ENCODE measurements around the gene GPR150. TPM values are rescaled to one million over a fixed set of nuclear protein-coding genes. Genes with fewer than 3 reads are reported as not detected.

The GPR150 gene
- total RNA-seq, 1 donor from 2014 or later, result 0.14 TPM

- H3K4me3 ChIP-seq (ENCODE audit: insufficient read depth, low read depth, low read length), result no peak overlapping the region
- no peaks in the 10 kb centered on the region for H3K79me2 ChIP-seq (ENCODE audit: insufficient read depth, low read length)
- no peaks in the 10 kb centered on the region for H3K36me3 Mint-ChIP-seq (ENCODE audit: low read depth, unreplicated experiment)
- H4K20me1 ChIP-seq (ENCODE audit: insufficient read depth, low read length), result no peaks in the 10 kb centered on the region
- H3K36me3 ChIP-seq (ENCODE audit: insufficient read depth, low read length), result no peaks in the 10 kb centered on the region
- no peak overlapping the region for H2AFZ ChIP-seq (ENCODE audit: low read depth, low read length)
- no peak overlapping the region for H3K27ac Mint-ChIP-seq (ENCODE audit: unreplicated experiment)
- no peaks in the 10 kb centered on the region for H3K27me3 ChIP-seq (ENCODE audit: insufficient read depth, low read length)
- H3K27ac ChIP-seq (ENCODE audit: low read depth, low read length), result no peak overlapping the region
- no peak overlapping the region for H3K9ac ChIP-seq (ENCODE audit: low read length)
- TF ChIP-seq CTCF (IDR thresholded peaks at IDR 0.05; ENCODE audit: insufficient read depth, low read depth, low read length) (no peak), EZH2 (IDR thresholded peaks at IDR 0.05; ENCODE audit: insufficient read depth, low read length) (no peak)
- no peaks in the 10 kb centered on the region for H3K27me3 Mint-ChIP-seq (ENCODE audit: low read depth, unreplicated experiment)
- DNase-seq (ENCODE audit: low read depth) (peak; percentile 27), FAIRE-seq (no peak)
- H3K4me1 Mint-ChIP-seq (ENCODE audit: low read depth, unreplicated experiment), result no peaks in the 10 kb centered on the region
- H3K4me1 ChIP-seq (ENCODE audit: insufficient read depth, low read length), result peaks cover 6% of the 10 kb centered on the region
- H3K4me2 ChIP-seq (ENCODE audit: low read length), result no peak overlapping the region
- H3K4me3 Mint-ChIP-seq (ENCODE audit: unreplicated experiment), result no peak overlapping the region
- H3K9me3 ChIP-seq (ENCODE audit: insufficient read depth, low read depth, low read length), result no peaks in the 10 kb centered on the region
- no peaks in the 10 kb centered on the region for H3K9me3 Mint-ChIP-seq (ENCODE audit: unreplicated experiment)
Measured at GRCh38 chr5:95647886-95648860, 28.3 kb downstream of the GPR150 start.

- H3K4me1 Mint-ChIP-seq (ENCODE audit: low read depth, unreplicated experiment), result no peaks in the 10 kb centered on the region
- FAIRE-seq (no peak), DNase-seq (ENCODE audit: low read depth) (no peak)
- no peak overlapping the region for H3K4me2 ChIP-seq (ENCODE audit: low read length)
- no peaks in the 10 kb centered on the region for H3K36me3 ChIP-seq (ENCODE audit: insufficient read depth, low read length)
- no peak overlapping the region for H3K4me3 ChIP-seq (ENCODE audit: insufficient read depth, low read depth, low read length)
- no peak overlapping the region for H3K27ac ChIP-seq (ENCODE audit: low read depth, low read length)
- no peaks in the 10 kb centered on the region for H3K9me3 Mint-ChIP-seq (ENCODE audit: unreplicated experiment)
- H2AFZ ChIP-seq (ENCODE audit: low read depth, low read length), result no peak overlapping the region
- peaks cover 6% of the 10 kb centered on the region for H3K4me1 ChIP-seq (ENCODE audit: insufficient read depth, low read length)
- no peak for TF ChIP-seq CTCF (IDR thresholded peaks at IDR 0.05; ENCODE audit: insufficient read depth, low read depth, low read length)
- TF ChIP-seq EZH2 (IDR thresholded peaks at IDR 0.05; ENCODE audit: insufficient read depth, low read length), result no peak
- H3K27me3 ChIP-seq (ENCODE audit: insufficient read depth, low read length), result no peaks in the 10 kb centered on the region
- H3K9me3 ChIP-seq (ENCODE audit: insufficient read depth, low read depth, low read length), result no peaks in the 10 kb centered on the region
- no peaks in the 10 kb centered on the region for H3K27me3 Mint-ChIP-seq (ENCODE audit: low read depth, unreplicated experiment)
- H3K27ac Mint-ChIP-seq (ENCODE audit: unreplicated experiment), result no peak overlapping the region
- no peaks in the 10 kb centered on the region for H3K36me3 Mint-ChIP-seq (ENCODE audit: low read depth, unreplicated experiment)
- no peaks in the 10 kb centered on the region for H4K20me1 ChIP-seq (ENCODE audit: insufficient read depth, low read length)
- no peaks in the 10 kb centered on the region for H3K79me2 ChIP-seq (ENCODE audit: insufficient read depth, low read length)
- H3K9ac ChIP-seq (ENCODE audit: low read length), result no peak overlapping the region
- H3K4me3 Mint-ChIP-seq (ENCODE audit: unreplicated experiment), result no peak overlapping the region
Measured at GRCh38 chr5:95649274-95649673, 29.4 kb downstream of the GPR150 start.

Measured in astrocyte (in vitro differentiated cells and primary cell).